Thyroid gland (tissue), 4 donors: ENCODE measurements around the gene CPPED1. TPM values are rescaled to one million over a fixed set of nuclear protein-coding genes. Genes with fewer than 3 reads are reported as not detected.

Experiments
- DNase-seq, 2 donors: peaks; one replicate each; pipeline ENCODE4 v3.0.0-alpha.2; 2019
- H3K27ac ChIP-seq, 3 donors: fragments of 200-600 bp; sonication (generic); 1 replicate in 2 of 3; 2 replicates in 1 of 3; pipeline ENCODE4 v1.5.1; 2016 to 2019; ENCODE audit warnings: mild to moderate bottlenecking in 1 of 3, moderate library complexity in 1 of 3
- H3K27me3 ChIP-seq: fragments of 200-600 bp; sonication (generic); one replicate; pipeline ENCODE4 v1.5.1; 2019
- H3K36me3 ChIP-seq, 2 donors: fragments of 200-600 bp; sonication (generic); one replicate each; pipeline ENCODE4 v1.5.1; 2016 to 2019
- H3K4me1 ChIP-seq, 2 donors: fragments of 200-600 bp; sonication (generic); one replicate each; pipeline ENCODE4 v1.5.1; 2017 to 2019
- H3K4me3 ChIP-seq, 3 donors: fragments of 200-600 bp; sonication (generic); replicated peaks in 1 of 3; 1 replicate in 2 of 3; 2 replicates in 1 of 3; pipeline ENCODE4 v1.5.1; 2016; ENCODE audit warnings: mild to moderate bottlenecking in 1 of 3
- H3K9me3 ChIP-seq: fragments of 200-600 bp; sonication (generic); one replicate; pipeline ENCODE4 v1.5.1; 2017
- CTCF ChIP-seq, 6 experiments: fragments of 200-600 bp in 3 of 6; fragments of 450-650 bp in 3 of 6; sonication (generic) in 3 of 6; IDR thresholded peaks; one replicate each; pipeline ENCODE4 v1.5.1; 2016 to 2019; ENCODE audit warnings: antibody characterized with exemption in 6 of 6, mild to moderate bottlenecking in 2 of 6, inconsistent platforms in 1 of 6, moderate library complexity in 1 of 6
- POLR2A ChIP-seq, 2 donors: fragments of 450-650 bp; IDR thresholded peaks; one replicate each; pipeline ENCODE4 v1.6.1; 2017; ENCODE audit warnings: antibody characterized with exemption in 2 of 2, mild to moderate bottlenecking in 2 of 2, moderate library complexity in 1 of 2
- WGBS, 2 donors: methylation state at CpG; one replicate each; pipeline ENCODE4 v1.1.5; 2017; 5-methylcytosine and 5-hydroxymethylcytosine counted together
- intact Hi-C: fragments of 100-400 bp; cut with DNase I; formaldehyde crosslinking; loops from one replicate; pipeline ENCODE4 v1.15.1; 2023
- total RNA-seq, 4 donors: library from RNA; depleted of rRNA; stranded (reverse); fragments of >200 nt; gene quantifications; one replicate each; pipeline ENCODE4 v1.2.3, GENCODE V29; 2016

The CPPED1 gene
- total RNA-seq, 4 donors from 2014 or later = 8.5 to 17.8 (median 16.8) TPM

- 88 to 93% methylated on average over 2 of the region's 2 CpGs for WGBS, 2 donors
- H3K4me1 ChIP-seq = no peaks in the 10 kb centered on the region
- TF ChIP-seq POLR2A (IDR thresholded peaks at IDR 0.05) (no peak), CTCF (IDR thresholded peaks at IDR 0.05) (no peak)
Observed at GRCh38 chr16:12653820-12654392, 149.8 kb downstream of the CPPED1 start.

GRCh38 chr16:12652924-12653323 lies 150.8 kb downstream of the CPPED1 start:
- intact Hi-C loops = no loop called here
- Histone ChIP-seq H3K27me3 (no peaks in the 10 kb centered on the region), H3K4me1 (no peaks in the 10 kb centered on the region), H3K36me3 (no peaks in the 10 kb centered on the region), H3K27ac (no peak overlapping the region), H3K4me3 (no peak overlapping the region), H3K9me3 (no peaks in the 10 kb centered on the region)
- DNase-seq = no peak
- WGBS, 2 donors = 73 to 75% methylated on average over 4 of the region's 4 CpGs
- TF ChIP-seq CTCF (IDR thresholded peaks at IDR 0.05) (no peak), POLR2A (IDR thresholded peaks at IDR 0.05) (no peak)

More at GRCh38 chr16:12653820-12654392, 149.8 kb downstream of the CPPED1 start:
- DNase-seq = no peak
- Histone ChIP-seq H3K27ac (no peak overlapping the region), H3K27me3 (no peaks in the 10 kb centered on the region), H3K4me3 (no peak overlapping the region), H3K9me3 (no peaks in the 10 kb centered on the region), H3K36me3 (no peaks in the 10 kb centered on the region)
- intact Hi-C loops = no loop called here

GRCh38 chr16:12651765-12652512 lies 151.7 kb downstream of the CPPED1 start:
- TF ChIP-seq POLR2A (IDR thresholded peaks at IDR 0.05) (no peak), CTCF (IDR thresholded peaks at IDR 0.05) (no peak)
- WGBS, 2 donors = 50 to 55% methylated on average over 16 of the region's 16 CpGs

GRCh38 chr16:12649356-12649755 lies 154.3 kb downstream of the CPPED1 start:
- Histone ChIP-seq H3K27me3 (no peaks in the 10 kb centered on the region), H3K9me3 (no peaks in the 10 kb centered on the region), H3K36me3 (no peaks in the 10 kb centered on the region), H3K27ac (no peak overlapping the region), H3K4me1 (no peaks in the 10 kb centered on the region), H3K4me3 (no peak overlapping the region)
- intact Hi-C loops = no loop called here
- no peak for TF ChIP-seq POLR2A (IDR thresholded peaks at IDR 0.05)
- no peak for TF ChIP-seq CTCF (IDR thresholded peaks at IDR 0.05)
- DNase-seq = no peak
- 88 to 91% methylated on average over 2 of the region's 2 CpGs for WGBS, 2 donors

More at GRCh38 chr16:12651765-12652512, 151.7 kb downstream of the CPPED1 start:
- no peak overlapping the region for H3K27ac ChIP-seq
- H3K4me3 ChIP-seq = no peak overlapping the region
- H3K27me3 ChIP-seq = no peaks in the 10 kb centered on the region
- intact Hi-C loops = no loop called here
- H3K36me3 ChIP-seq = no peaks in the 10 kb centered on the region
- no peaks in the 10 kb centered on the region for H3K4me1 ChIP-seq
- H3K9me3 ChIP-seq = no peaks in the 10 kb centered on the region
- no peak for DNase-seq
